HG03064 (cell line): ENCODE results near the gene YJU2.
"Not testable (repeated sequence)": the region's sequence is repeated elsewhere in the genome, so short reads cannot be mapped to it uniquely, and the experiment has no call there.

Experiments
- ATAC-seq: cut with Tn5 transposase; IDR thresholded peaks from one replicate; pipeline ENCODE4 v1.9.1; 2021; ENCODE audit warnings: low read depth; ENCODE audit not compliant: unreplicated experiment

The YJU2 gene

DNA sequence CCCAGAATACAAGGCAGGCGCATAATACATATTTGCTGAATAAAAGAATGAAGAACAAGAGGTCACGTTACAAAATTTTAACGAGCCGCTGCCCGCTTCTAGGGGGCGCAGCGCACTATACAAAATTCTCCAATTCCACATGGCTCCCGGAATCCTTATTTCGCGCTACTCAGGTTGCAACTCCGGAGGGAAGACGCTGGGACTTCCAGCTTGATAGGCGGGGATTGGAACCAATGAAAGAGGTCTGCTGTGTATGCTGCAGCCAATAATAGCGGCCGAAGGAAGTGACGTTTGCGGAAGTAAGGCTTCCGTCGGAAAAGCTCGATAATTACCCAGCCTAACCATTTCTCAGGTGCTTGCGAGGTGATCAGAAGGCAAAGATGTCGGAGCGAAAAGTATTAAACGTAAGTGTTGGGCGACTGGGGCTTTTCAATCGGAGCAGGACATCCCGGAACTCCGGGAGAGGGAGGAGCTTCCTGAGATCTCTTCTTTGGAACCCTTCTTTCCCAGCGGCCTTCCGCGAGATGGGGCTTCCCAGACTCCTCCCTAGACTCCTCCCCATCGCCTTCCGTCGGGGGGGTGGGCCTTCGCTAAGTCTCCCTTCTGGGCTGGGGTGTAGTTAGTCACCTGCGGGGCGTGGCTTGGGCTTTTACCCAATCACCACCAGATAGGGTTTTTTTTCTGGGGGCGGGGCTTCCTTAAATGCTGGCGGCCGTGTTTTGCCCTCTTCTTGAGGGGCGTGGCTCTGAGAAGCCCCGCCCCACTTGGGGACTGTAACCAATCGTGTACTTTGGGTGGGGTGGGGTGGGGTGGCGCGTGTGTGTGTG lies at the start of gene YJU2:
Gene YJU2 (plus strand): TSS at position 314 of the 827 bp plus-strand sequence. CDS start 67 bp downstream, at position 381.
- peak; percentile 72 for ATAC-seq

DNA sequence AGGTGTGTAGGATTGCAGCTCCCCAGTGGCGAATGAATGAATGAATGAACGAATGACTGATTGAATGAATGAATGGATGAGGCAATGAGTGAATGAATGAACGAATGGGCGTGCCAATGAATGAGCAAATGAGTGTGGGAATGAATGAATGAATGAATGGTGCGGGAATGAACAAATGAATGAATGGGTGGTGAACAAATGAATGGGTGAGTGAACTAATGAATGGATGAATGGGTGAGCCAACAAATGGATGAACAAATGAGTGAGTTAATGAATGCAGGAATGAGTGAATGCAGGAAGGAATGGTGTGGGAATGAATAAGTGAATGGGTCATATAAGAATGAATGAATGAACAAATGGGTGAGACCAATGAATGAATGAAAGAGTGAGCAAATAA lies 49.7 kb upstream of the YJU2 start:
- ATAC-seq: no peak

DNA sequence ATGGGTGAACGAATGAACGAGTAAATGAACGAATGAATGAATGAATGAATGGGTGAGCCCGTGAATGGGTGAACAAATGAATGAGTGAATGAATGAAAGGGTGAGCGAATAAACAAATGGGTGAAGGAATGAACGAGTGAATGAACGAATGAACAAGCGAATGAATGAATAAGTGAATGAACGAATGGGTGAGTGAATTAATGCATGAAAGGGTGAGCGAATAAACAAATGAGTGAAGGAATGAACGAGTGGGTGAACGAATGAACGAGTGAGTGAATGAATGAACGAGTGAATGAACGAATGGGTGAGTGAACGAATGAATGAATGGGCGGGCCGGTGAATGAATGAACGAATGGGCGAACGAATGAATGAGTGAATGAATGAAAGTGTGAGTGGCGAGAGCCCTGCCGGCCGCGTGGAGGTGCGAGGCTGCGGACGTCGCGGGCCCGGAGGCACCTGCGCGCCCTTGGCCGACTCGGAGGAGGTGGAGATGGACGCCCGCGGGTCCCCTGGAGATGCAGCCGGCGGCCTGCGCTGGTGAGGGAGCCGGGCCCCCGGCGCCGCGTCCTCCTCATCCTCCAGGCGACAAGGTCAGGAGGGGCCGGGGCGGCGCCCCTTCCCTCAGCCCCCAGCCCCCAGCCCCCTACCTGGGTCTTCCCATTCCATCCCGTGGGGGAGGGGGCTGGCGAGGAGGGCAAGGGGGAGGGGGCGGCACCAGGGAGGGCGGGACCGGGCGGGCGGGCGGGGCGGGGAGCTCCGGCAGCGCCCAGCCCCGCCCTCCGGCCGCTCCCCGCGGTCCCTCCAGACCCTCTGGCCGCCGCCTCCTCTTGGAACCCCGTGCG lies 49.0 kb upstream of the YJU2 start:
- no peak for ATAC-seq

DNA sequence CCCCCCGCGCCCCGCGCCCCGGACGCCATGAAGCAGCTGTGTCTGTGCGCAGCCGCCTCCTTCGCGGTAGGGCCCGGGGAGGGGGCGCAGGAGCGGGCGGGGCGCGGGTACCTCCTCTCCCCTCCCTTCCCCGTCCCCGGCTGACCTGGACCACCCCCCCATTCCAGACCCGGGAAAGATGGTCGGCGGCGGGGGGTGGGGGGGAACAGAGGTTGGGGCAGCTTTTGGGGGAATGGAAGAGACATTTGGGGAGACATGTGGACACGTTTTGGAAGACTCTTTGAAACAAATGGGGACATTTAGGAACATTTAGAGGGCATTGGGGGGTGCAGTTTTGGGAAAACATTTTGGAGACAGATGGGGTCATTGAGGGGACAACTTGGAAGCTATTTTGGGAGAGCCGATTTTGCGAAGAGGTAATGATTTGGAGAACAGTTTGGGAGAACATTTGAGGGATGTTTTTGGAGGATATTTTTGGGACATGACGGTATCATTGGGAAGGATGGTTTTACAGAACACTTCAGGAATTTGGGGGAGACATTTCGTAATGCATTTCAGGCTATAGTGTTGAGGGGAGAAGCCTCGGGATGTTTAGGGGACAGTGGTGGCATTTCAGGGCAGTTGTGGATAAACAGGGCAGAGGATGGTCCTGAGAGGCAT lies 48.3 kb upstream of the YJU2 start:
- no peak for ATAC-seq

DNA sequence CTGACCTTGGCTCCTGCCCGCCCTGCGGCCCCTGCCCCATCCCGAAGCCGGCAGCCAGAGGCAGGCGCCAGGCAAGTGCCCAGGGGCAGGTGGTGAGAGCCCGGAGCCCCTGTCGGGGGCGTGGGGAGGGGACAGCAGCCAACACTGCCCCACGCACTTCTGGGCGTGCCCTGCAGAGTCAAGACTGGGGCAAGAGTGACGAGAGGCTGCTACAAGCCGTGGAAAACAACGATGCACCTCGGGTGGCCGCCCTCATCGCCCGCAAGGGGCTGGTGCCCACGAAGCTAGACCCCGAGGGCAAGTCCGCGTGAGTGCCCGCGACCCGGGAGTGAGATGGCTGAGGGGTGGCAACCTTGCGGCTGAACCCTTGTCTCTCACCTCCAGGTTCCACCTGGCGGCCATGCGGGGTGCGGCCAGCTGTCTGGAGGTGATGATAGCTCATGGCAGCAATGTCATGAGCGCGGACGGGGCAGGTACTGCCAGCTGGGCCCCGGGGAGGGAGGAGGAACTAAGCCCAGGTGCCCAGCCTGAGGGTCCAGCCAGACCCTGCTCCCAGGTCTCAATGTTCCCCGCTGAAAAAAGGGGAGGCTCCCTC lies 47.1 kb upstream of the YJU2 start:
- ATAC-seq: no peak

DNA sequence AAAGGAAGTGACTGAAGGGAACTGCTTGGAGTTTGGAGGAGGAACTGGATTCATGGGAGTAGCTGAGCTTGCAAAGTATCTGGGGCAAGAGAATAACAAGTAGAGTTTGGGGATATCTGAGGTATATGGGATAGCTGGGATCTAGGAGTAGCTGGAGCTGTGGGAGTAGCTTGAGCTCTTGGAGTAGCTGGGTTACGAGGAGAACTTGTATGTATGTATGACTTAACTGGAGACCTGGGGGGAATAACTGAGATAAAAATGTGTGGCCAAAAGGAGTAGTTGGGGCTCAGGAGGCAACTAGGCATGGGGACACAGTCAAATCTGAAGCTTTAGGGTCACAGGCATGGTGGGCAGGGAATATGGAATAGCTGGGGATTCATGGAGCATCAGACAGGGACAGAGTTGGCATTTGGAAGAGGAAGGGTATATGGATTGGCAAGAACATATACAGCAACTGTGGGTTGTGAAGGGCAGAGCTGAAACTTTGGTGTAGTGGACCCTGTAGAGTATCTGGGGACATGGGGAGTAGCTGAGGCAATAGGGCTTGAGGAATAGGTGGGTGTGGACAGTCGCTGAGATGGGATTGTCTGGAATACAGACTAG lies 45.8 kb upstream of the YJU2 start:
- no peak for ATAC-seq

DNA sequence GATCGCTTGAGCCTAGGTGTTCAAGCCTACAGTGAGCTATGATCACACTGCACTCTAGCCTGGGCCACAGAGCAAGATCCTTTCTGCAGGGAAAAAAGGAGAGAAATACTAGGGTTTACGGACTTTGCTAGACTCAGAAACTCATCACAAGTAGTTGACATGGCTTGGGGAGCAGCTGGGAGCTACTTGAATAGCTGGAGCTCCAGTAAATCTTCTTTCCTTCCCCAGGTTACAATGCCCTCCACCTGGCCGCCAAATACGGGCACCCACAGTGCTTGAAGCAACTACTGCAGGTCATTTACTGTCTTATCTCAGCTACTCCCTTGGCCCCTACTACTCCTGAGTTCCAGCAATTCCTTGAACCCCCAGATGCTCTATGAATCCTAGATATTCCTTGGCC lies 45.1 kb upstream of the YJU2 start:
- no peak for ATAC-seq

DNA sequence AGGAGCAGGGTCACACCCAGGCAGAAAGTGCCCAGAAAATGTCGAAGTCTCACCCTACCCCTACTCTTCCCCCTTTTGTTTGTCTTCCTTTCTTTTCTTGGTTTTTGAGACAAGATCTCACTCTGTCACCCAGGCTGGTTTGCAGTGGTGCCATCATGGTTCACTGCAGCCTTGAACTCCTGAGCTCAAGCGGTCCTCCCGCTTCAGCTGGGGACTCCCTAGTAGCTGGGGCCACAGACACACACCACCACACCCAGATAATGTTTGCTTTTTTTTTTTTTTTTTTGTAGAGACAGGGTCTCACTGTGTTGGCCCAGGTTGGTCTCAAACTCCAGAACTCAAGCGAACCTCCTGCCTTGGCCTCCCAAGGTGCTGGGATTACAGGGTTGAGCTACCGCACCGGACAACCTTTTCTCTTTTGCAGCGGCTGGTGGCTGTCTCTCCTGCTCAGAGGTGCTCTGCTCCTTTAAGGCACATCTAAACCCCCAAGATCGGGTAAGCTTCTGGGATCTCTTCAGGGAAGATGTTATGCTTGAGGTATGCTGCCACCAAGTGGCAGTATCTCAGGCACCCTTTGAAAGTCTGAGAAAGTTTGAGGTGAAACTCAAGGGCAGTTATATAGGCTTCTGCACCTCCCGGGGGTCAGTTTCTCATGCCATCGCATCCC lies 39.9 kb upstream of the YJU2 start:
- ATAC-seq: no peak

DNA sequence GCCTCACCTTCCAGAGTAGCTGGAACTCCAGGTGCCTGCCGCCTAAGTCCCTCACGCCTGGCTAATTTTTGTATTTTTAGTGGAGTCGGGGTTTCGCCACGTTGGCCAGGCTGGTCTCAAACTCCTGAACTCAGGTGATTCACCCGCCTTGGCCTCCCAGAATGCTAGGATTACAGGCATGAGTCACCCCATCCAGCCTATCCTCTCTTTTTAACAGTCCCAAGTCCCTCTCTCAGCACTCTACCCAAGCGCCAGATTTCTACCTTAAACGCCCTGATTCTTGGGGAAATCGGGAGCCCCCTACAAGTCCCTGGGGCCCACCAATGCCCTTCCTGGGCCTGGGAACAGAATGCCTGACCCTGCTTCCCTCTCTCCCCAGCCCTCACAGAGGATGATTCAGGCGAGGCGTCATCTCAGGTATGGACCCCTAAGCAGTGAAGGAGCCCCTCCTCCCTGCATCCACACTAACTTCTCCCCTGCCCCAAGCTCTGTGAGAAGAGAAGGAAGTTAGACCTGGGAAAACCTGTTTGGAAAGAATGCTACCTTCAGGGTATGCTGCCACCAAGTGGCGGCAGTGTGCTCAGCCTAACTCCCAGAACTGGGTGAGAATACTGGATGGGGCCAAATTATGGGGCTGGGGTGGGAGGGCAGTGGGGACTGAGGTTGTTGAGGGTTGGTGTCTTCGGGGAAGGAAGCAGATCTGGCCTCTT lies 38.3 kb upstream of the YJU2 start:
- no peak for ATAC-seq

DNA sequence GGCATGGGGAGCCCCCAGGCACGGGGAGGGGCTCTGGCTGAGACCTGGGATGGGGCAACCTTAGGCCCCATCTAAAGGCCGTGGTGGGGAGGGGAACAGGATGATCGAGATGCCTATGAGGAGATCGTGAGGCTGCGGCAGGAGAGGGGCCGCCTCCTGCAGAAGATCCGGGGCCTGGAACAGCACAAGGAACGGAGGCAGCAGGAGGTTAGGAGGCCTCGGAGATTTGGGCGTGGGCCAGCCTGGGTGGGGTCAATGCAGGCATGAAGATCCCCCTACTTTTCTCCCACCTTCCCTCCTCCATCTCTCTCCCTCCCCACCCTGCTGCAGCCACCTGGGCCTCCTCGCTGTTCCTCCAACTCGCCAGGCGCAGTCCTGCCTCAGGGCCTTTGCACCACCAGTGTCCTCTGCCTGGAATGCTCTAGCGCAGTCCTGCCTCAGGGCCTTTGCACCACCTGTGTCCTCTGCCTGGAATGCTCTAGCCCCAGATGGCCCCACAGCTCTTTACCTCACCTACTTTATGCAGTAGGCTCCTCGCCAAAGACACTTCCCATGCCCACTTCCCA lies 36.6 kb upstream of the YJU2 start:
- no peak for ATAC-seq

DNA sequence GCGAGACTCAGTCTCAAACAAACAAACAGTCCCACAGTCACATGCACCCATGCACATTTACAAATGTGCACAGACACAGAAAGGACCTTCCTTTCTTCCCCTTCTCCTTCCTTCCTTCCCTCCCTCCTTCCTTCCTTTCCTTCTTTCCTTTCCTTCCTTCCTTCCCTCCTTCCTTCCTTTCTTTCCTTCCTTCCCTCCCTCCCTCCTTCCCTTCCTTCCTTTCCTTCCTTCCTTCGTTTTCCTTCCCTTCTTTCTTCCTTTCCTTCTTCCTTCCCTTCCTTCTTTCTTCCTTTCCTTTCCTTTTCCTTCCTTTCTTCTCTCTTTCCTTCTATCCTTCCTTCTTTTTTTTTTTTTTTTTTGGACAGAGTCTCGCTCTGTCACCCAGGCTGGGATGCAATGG lies 33.8 kb upstream of the YJU2 start:
- ATAC-seq: no peak

DNA sequence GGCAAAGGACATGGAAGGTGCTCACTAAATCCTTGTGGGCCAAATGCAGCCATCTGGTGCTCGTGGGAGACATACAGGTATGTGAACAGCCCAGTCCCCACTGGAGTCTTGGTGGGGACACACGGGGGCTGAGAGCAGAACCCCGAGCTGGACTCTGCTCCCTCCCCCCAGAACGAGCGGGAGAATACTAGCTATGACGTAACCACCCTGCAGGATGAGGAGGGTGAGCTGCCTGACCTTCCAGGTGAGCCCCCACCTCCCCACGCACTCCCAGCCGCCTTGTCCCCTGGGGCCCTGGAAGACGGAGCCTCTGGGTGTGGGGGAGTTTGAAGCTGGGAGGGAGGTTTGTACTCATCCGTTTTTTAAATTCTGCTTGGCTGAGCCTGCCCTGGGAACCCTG lies 31.1 kb upstream of the YJU2 start:
- ATAC-seq: no peak

DNA sequence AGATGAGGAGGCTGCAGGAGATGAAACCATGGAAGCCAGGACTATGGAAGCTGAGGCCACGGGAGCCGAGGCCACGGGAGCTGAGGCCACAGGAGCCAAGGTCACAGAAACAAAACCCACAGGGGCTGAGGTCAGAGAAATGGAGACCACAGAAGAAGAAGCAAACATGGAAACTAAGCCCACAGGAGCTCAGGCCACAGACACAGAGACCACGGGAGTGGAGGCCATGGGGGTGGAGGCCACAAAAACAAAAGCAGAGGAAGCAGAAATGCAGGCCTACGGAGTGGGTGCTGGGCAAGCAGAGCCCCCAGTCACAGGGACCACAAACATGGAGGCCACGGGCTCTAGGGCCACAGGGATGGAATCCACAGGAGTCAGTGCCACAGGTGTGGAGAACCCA lies 30.0 kb upstream of the YJU2 start:
- no peak for ATAC-seq

DNA sequence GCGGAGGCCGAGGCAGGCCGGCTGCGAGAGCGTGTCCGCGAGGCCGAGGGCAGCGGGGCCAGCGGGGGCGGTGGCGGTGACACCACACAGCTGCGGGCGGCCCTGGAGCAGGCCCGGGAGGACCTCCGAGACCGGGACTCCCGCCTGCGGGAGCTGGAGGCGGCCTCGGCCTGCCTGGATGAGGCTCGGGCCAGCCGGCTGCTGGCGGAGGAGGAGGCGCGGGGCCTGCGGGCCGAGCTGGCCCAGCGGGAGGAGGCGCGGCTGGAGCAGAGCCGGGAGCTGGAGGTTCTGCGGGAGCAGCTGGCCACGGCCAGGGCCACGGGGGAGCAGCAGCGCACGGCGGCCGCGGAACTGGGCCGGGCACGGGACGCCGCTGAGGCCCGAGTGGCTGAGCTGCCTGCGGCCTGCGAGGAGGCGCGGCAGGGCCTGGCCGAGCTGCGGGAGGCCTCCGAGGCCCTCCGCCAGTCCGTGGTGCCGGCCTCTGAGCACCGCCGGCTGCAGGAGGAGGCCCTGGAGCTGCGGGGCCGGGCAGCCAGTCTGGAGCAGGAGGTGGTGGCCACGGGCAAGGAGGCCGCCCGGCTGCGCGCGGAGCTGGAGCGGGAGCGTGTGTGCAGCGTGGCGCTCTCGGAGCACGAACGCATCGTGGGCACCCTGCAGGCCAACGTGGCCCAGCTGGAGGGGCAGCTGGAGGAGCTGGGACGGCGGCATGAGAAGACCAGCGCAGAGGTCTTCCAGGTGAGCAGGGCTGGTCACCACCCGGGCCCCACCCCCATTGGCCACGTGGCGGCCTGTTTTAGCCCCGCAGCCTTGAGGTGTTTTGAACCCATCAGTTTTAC lies 29.2 kb upstream of the YJU2 start:
- no peak for ATAC-seq

DNA sequence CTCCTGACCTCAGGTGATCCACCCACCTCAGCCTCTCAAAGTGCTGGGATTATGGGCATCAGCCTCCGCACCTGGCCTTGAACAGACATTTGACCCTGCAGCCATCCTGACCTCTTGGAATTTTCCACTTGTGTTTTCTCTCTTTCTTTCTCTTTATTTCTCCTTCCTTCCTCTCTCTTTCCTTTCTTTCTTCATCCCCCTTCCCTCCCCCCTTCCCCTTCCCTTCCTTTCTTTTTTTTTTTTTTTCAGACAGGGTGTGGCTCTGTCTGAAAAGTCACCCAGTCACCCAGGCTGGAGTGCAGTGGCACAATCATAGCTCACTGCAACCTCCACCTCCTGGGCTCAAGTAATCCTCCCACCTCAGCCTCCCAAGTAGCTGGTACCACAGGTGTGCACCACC lies 28.4 kb upstream of the YJU2 start:
- ATAC-seq: not testable (repeated sequence)

DNA sequence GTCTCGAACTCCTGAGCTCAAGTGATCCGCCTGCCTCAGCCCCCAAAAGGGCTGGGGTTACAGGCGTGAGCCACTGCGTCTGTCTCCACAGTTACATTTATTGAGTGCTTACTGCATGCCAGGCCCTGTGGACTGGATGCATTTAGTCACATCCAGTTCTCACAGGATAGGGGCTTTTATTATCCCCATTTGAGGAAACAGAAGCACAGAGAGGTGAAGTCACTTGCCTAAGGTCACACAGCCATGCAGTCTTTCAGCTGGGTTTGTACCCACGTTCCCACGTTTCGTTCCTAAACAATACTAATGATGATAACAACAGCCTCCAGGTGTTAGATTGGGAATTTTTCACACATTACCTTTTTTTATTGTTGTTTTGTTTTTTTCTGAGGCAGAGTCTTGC lies 26.7 kb upstream of the YJU2 start:
- no peak for ATAC-seq

DNA sequence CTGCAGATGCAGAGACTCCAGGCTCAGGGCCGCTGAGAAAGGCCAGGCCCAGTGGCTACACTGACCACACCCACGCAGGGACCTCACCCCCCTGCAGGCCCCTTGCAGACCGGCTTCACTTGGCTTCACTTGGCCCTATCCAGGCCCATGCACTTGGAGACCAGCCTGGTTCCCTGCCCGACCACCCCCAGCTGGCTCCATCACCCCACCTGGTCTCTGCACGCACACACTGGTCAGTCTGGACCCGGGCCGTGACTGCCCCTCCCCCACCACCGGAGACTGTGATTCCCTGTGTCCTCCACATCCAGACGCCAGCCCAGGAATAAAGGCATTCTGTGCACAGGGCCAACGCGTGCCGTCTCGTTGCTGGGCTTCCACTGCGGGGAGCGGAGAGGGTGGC lies 22.4 kb upstream of the YJU2 start:
- no peak for ATAC-seq

DNA sequence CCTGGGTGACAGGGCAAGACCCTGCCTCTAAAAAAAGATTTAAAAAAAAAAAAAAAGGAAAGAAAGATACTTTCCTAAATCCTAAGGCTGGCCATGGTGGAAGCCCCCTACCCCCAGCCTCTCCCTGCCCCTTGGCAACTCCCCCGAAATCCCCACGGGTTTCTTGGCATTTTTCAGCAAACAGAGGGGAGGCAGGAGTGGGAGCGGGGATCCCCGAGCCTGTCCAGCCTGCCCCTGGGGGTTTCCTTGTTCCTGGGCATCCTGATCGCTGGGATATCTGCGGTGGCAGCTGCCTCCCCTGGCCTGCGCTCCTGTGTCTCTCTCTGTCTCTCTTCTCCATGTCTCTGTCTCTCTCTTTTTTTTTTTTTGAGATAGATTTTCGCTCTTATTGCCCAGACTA lies 21.0 kb upstream of the YJU2 start:
- no peak for ATAC-seq
